GM15510 (cell line): ENCODE results near the gene CAPRIN2.

ENCODE experiments used
- POLR2A ChIP-seq: IDR thresholded peaks from 3 replicates; pipeline ENCODE4 v1.6.1; 2011; ENCODE audit warnings: borderline replicate concordance; ENCODE audit not compliant: insufficient read length; ENCODE audit errors: extremely low read depth

The CAPRIN2 gene

GRCh38 chr12:30746190-30746589 lies 8.6 kb downstream of the CAPRIN2 start:
- TF ChIP-seq POLR2A: no peak

DNA sequence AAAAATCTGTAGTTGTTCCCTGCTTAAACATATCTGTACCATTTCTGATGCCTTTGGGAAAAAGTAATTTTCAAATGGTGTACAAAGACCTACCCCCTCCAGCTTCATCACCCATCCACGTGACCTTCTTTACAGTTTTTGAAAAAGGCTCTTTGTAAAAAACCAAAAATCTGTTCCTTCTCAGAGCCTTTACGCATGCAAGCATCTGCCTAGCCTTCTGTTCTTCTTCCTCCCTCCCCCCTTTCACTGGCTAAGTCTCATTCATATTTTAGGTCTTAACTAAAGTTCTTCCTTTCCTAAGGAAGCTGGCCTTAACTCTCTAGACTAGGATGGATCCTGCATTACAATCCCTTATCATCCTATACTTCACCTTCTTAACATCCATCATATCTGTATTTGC lies 10.4 kb downstream of the CAPRIN2 start:
- no peak for TF ChIP-seq POLR2A

GRCh38 chr12:30740274-30740673 lies 14.5 kb downstream of the CAPRIN2 start:
- TF ChIP-seq POLR2A: no peak

DNA sequence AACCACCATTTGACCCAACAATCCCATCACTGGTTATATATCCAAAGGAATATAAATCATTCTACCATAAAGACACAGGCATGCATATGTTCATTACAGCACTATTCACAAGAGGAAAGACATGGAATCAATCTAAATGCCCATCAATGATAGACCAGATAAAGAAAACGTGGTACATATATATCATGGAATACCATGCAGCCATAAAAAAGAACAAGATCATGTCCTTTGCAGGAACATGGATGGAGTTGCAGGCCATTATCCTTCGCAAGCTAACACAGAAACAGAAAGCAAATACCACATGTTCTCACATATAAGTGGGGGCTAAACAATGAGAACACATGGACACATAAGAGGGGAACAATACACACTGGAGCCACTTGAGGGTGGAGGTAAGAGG lies 15.7 kb downstream of the CAPRIN2 start:
- no peak for TF ChIP-seq POLR2A

DNA sequence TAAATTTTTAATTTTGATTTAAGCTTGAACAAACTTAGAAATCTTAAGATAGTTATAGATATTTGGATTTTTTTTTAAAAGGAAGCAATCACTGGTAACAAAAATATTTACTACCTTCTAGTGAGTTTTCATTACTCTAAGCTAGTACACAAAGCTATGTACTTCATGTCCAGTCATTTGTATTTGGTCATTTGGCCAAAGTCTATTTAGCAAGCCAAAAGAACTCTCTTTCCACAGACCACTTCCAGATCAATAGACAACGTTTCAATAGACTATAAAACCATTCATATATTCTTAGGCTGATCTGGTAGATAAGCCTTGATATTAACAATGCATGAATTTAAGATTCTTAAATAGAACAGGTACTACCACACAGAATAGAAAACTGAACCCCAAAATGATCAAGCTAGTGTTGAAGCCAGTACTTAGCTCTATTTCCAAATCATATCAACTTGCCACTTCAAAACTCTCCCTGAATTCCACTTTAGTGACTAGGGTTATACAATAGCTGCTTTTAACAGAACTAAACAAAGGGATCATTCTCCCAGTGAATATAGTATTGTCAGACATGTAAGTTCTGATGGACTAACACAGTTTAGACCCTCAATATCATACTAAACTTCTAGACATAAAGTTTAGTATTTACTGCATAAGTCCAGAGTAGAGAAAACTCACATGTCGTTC lies 21.7 kb downstream of the CAPRIN2 start:
- TF ChIP-seq POLR2A: no peak

DNA sequence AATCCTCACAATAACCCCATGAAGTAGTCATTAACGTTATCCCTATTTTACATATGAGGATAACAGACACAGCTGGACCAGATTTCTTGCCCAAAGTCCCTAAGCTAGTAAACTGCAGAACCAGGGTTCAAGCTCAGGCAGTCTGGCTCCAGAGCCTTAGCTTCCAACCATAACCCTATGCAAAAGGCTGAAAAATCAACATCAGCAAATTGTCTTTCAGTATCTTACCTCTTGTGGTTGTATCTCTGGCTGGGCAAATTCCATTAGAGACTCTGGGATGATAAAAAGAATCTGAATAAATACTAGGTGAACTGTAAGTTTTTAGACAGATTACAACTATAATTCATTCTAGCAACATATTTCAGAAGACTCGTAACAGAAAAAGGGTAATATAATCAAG lies 24.7 kb downstream of the CAPRIN2 start:
- no peak for TF ChIP-seq POLR2A

GRCh38 chr12:30729547-30729946 lies 25.2 kb downstream of the CAPRIN2 start:
- no peak for TF ChIP-seq POLR2A

DNA sequence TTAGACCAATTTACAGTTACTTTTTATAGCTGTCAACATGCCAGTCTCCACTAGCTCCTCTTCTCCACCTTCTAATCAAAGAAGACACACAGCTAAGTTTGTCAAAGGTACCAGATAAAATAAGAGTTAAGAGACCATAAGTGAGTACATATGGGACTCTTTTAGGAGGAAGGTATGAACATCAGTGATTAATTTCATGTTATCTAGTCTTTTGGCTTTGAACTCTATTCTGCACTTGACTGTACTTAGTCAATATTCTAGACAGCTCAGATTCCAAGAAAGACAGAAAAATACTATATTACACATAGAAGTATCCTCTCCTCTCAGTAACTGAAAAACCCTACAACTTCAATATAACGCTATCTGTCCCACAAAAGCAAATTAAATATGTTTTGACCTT lies 28.1 kb downstream of the CAPRIN2 start:
- no peak for TF ChIP-seq POLR2A

DNA sequence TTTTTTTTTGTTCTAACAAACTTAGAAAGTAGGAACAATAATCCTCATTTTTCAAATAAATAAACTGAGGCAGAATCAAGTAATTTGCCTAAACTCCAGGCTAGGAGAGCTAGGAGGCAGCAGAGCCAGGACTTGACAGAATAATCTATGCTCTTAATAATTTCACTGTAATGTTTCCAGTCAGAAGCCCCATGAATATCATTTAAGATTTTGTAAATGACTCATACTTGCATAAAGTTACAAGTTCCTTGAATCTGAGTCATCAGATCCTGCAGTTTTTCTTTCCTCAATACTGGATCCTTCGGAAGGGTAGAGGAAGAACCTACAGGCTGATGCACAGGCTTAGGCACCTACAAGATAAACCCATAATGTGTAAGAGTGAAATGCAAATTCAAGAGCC lies 29.0 kb downstream of the CAPRIN2 start:
- TF ChIP-seq POLR2A: no peak

- TF ChIP-seq POLR2A: no peak
Observed at GRCh38 chr12:30719060-30719459, 35.7 kb downstream of the CAPRIN2 start.

DNA sequence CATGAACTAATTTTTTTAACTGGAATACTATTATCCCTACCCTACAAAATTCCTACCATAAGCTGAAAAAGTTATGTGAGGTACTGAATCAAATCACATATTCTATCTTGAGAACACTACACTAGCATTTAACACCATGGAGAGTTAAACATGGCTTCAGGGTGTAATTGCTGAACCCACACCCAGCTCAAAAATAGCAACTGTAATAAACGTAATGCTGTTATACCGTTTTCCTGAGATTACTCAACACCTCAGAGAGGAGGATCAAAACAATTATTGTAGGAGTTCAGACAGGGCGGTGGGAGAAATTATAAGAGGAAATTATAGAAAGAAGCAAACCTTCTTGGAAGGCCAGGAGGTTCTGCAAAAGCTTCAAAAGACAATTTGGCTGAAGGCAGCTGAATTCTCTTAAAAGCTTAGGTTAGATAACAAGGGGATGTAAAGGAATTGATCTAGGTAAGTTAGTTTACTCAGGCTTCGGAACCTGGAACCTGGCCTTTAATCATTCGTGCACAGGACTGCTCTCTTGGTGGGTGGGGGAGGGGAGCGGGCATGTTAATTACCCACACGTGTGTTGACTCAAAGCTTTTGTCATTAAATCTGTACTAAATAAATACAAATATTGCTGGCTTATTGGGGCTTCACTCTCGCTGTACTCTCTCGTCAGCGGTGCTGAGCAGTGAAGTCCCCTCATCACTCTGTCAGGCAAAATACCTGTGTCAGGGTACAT lies 47.0 kb downstream of the CAPRIN2 start:
- no peak for TF ChIP-seq POLR2A

GRCh38 chr12:30706476-30706875 lies 48.3 kb downstream of the CAPRIN2 start:
- no peak for TF ChIP-seq POLR2A

DNA sequence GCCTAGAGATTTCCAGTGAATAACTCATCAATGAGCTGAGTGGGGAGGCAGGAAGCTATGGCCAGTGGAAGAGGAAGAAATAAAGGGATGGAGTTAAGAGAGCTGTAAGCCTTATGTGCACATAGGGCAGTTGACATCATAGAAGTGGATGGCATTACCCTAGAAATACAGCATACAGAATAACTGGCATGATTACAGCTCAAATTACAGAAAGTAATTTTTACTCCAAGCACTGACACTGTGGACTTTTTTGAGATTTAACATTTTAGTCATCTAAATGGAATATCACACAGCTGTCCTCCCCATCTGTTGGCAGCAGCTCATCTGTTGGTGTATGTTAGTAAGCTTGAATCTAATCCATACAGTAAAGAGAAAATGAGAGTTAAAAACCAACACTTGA lies 53.7 kb downstream of the CAPRIN2 start:
- TF ChIP-seq POLR2A: no peak

DNA sequence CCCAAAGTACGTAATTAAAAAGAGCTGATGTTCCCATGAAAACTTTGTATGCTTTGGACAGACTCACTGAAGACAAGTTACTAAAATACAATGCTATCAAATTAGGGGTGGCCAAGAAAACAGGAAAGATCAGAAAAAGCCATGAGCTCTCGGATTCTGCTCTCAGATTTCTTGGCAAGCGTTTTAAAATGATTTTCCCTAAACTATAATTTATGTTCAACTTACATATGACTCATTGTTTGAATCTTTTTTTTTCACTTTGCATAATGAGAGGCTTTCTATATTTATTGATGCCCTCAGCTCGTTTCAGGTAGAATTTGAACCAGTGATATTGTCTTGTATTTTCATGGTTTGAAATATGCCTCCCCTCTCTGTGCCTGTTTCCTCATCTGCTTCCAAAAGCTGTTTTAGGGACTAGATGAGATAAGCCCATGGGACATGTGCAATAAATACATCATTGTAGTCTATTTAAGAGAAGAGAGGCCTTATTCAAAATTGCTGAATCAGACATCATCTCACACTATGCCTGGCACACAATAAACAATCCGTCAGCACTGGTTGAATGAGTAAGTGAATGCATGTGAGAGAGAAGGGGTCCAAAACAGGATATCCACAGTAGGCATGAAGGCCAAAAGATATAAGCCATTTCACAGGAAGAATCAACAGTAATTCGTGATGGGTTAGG lies 54.4 kb downstream of the CAPRIN2 start:
- TF ChIP-seq POLR2A: no peak

DNA sequence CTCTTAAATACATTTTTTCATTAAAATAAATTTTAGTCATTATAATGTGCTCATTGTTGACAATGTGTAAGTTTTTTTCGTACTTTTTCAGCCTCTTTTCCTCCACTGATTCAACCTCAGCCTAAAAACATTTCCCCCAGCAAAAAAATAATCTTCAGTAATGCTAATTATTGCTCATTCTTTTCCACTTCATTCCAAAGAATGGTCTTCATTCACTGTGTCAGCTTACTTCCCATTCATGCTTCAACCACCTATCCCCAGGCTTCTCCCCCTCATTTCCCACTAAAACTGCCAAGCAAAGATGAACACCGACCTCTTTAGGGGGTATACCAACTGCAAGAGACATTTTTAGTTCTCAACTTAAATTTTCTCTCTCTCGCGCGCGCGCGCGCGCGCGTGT lies 56.4 kb downstream of the CAPRIN2 start:
- no peak for TF ChIP-seq POLR2A

DNA sequence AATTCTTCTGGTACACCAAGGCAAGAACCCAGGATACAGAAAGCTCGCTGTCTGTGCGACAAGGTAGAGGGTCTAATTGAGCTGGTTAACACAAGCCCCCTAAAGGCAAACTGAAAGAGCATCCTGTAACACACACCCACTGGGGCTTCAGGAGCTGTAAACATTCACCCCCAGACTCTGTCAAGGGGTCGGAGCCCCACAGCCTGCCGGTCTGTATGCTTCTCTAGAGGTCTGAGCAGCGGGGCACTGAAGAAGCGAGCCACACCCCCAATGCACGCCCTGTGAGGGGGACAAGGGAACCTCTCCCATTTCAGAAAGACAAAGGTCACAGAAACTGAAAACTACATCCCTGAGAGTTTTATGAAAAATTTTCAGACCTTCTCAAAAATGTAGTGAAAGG lies 57.8 kb downstream of the CAPRIN2 start:
- no peak for TF ChIP-seq POLR2A
